ENCODE results near the gene PBX2.
"Not testable (repeated sequence)": the region's sequence is repeated elsewhere in the genome, so short reads cannot be mapped to it uniquely, and the experiment has no call there.

Gene PBX2

DNA sequence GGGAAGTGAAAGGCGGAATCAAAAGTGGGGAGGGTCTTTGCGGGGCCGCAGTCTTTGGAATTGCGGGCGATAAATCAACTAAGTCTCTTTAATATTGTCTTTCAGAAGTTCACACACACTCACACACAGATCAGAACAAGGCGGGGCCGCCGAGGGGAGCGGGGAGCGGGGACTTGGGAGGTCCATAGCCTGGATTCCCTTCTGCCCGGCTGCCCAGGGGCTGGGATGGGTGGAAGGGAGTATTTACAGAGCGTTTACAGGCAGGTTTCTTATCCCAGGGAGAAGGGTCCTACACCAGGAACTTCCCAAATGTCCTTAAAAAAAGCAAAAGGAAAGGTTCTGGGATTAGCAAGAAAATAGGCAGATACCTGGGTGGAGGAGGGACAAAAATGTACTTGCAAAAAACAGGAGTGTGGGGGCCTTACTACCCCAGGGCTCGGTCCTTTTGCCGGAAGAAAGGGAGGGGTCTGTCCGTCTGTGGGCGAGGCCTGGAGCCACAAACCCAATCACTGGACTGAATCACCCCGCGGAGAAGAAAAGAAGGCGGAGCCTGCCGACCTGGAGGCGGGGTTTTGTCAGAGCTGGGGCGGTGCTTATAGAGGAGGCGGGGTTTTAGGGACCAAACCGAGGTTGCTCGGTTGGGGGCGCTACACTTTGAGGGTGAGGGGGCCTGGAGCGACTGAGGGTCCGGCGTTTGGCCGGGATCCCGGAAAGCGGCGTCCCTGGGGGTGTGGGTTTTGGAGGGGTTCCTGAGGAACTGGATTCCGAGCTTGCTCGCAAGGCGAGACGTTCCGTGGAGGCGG is 41.5 kb downstream of the PBX2 start:
- no peak for DNase-seq

GRCh38 chr6:32147401-32148132 is 42.4 kb downstream of the PBX2 start:
- DNase-seq = no peak

DNA sequence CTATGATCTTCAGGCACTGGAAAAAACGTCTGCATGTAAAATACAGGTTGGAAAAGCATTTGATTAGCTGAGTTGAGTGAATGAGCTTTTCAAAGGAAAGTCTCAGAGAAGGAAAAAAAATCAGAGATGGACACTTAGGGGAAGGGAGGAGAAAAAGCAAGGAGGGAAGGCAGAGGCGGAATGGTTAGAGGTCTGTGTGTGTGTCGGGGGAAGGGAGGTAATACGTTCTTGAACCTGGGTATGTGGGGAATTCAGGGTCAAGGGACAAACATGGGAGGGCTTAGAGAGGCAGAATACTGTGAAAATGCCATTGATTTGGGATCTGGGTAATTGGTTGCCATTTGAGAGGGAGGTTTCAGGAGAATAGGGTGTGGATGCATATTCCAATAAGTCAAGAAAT is 43.3 kb downstream of the PBX2 start:
- DNase-seq = no peak

DNA sequence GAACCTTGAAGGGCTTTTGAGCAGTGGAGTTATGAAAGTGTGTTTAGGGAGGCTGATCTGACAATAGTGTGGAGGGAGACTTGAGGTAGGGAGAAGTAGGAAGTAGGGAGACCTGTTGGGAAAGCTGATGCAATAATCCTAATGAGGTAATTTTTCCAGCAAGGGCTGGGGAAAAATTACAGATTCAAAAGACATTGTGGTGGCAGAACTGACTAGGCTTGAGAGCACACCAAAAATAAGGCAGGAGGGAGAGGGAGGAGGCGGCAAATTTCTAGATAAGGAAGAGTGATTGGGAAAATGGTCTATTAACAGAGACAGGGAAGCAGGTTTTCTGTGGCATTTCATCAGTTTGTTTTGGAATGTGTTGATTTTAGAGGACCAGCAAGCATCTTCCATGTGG is 43.7 kb downstream of the PBX2 start:
- no peak for DNase-seq

DNA sequence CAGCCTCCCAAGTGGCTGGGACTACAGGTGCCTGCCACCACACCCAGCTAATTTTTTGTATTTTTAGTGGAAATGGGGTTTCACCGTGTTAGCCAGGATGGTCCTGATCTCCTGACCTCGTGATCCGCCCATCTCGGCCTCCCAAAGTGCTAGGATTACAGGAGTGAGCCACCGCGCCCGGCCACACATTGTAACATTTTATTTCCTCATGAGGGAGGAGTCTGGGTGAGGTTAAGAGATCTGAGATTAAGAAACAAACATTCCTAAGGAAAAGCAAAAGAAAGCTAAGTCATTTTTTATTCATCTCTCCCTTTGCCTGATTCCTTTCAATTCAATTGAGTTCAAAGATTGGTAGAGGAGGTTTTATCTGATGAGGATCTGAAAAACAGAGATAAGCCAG is 45.8 kb downstream of the PBX2 start:
- not testable (repeated sequence) for DNase-seq

DNA sequence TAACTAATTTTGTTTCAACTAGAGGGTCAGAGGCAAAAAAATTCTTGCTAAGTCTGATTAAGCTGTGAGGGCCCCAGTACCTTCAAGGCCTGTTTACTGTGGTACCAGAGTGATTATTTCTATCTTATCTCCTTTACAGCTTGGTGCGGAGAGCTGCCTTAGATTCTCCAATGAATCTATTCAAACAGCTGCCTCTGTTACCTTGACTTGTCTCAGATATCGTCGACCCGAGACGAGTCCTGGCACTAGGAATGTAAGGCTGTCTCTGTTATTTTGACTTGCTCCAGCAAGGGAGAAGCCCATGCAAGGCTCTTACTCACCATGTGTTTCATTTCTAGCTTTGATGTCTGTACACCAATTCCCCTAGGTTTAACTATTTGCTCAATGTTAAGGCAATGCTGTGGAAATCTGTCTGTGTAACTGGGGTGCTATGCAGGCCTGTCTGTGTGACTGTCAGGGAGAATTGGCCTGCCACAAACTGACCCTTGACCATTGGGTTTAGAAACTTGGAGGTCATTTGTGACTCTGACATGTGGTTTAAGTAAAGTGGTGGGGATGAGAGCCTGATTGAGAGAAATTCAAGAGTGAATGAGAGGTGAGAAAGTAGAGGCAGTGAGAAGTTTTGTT is 49.5 kb downstream of the PBX2 start:
- DNase-seq = no peak

DNA sequence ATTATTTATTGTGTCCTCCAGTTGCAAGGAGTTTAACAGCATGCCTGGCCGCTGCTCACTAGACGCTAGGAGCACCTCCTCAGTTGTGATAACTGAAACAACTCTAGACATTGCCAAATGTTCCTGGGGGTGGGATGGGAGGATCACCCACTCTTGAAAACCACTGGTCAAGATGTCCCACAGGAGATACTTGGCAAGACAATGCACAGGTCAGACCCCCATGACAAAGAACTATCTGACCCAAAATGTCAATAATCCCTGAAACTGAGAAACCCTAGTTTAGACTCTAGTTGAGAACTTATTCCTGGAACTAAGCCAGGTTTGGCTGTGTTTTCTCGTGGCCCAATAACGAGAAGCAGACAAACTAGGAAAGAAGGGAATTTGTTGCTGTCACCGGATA is 50.4 kb downstream of the PBX2 start:
- no peak for DNase-seq

GRCh38 chr6:32137454-32137853 is 52.5 kb downstream of the PBX2 start:
- no peak for DNase-seq

Measured in NCI-H1092 treated with DMSO at 0.1 percent for 48 hours (cell line).